IPS-11a (cell line): ENCODE measurements around the gene ENTPD1.

ENCODE experiments used
- H3K4me3 ChIP-seq: one replicate; pipeline ENCODE4 v1.5.1; 2013; ENCODE audit warnings: low read depth, low read length, control low read depth

ENTPD1 gene

GRCh38 chr10:95821720-95822119, 65.8 kb downstream of the ENTPD1 start:
- no peak overlapping the region for H3K4me3 ChIP-seq

GRCh38 chr10:95830044-95830443, 74.1 kb downstream of the ENTPD1 start:
- no peak overlapping the region for H3K4me3 ChIP-seq

- no peak overlapping the region for H3K4me3 ChIP-seq
Observed at GRCh38 chr10:95831076-95831475, 75.1 kb downstream of the ENTPD1 start.

- H3K4me3 ChIP-seq: no peak overlapping the region
Observed at GRCh38 chr10:95831515-95831914, 75.6 kb downstream of the ENTPD1 start.

- no peak overlapping the region for H3K4me3 ChIP-seq
Observed at GRCh38 chr10:95832216-95833041, 76.5 kb downstream of the ENTPD1 start.

GRCh38 chr10:95833042-95833610, 77.2 kb downstream of the ENTPD1 start:
- H3K4me3 ChIP-seq: no peak overlapping the region

- no peak overlapping the region for H3K4me3 ChIP-seq
Observed at GRCh38 chr10:95834406-95834805, 78.4 kb downstream of the ENTPD1 start.

GRCh38 chr10:95835149-95835860, 79.3 kb downstream of the ENTPD1 start:
- no peak overlapping the region for H3K4me3 ChIP-seq

GRCh38 chr10:95835911-95836310, 79.9 kb downstream of the ENTPD1 start:
- H3K4me3 ChIP-seq: no peak overlapping the region

- no peak overlapping the region for H3K4me3 ChIP-seq
Observed at GRCh38 chr10:95836610-95837355, 80.8 kb downstream of the ENTPD1 start.

- H3K4me3 ChIP-seq: no peak overlapping the region
Observed at GRCh38 chr10:95837356-95837776, 81.4 kb downstream of the ENTPD1 start.

- no peak overlapping the region for H3K4me3 ChIP-seq
Observed at GRCh38 chr10:95837783-95838182, 81.8 kb downstream of the ENTPD1 start.

GRCh38 chr10:95840121-95840520, 84.2 kb downstream of the ENTPD1 start:
- no peak overlapping the region for H3K4me3 ChIP-seq

- no peak overlapping the region for H3K4me3 ChIP-seq
Observed at GRCh38 chr10:95840681-95841080, 84.7 kb downstream of the ENTPD1 start.

- H3K4me3 ChIP-seq: no peak overlapping the region
Observed at GRCh38 chr10:95841661-95842498, 85.9 kb downstream of the ENTPD1 start.

- H3K4me3 ChIP-seq: no peak overlapping the region
Observed at GRCh38 chr10:95845411-95845810, 89.4 kb downstream of the ENTPD1 start.

GRCh38 chr10:95847007-95847406, 91.0 kb downstream of the ENTPD1 start:
- no peak overlapping the region for H3K4me3 ChIP-seq

GRCh38 chr10:95848841-95849240, 92.9 kb downstream of the ENTPD1 start:
- no peak overlapping the region for H3K4me3 ChIP-seq

- H3K4me3 ChIP-seq: no peak overlapping the region
Observed at GRCh38 chr10:95850791-95851190, 94.8 kb downstream of the ENTPD1 start.
